K562 (cell line): ENCODE results near the gene ACBD6. TPM values are rescaled to one million over a fixed set of nuclear protein-coding genes. Genes with fewer than 3 reads are reported as not detected.

ENCODE experiments used
- ATAC-seq: fragments of 200-7000 bp; cut with Tn5 transposase; 3 replicates; pipeline ENCODE4 v1.9.1; 2020; ENCODE audit warnings: moderate library complexity
- BruUV-seq: library from RNA; stranded (reverse); fragments of 400-500 nt; replicated peaks from 2 replicates; lab custom pipeline; 2021; lab: Mats Ljungman, UMichigan
- CTCF ChIA-PET: fragments of 300-600 bp; formaldehyde crosslinking; extraction: SDS; loops from one replicate; lab custom pipeline; 2021; ENCODE audit warnings: low intra/inter-chr PET ratio; lab: Yijun Ruan, JAX
- POLR2A ChIA-PET: fragments of 300-600, 350-650 bp; sonication (Branson Sonifier 250); formaldehyde crosslinking; extraction: SDS; loops from one replicate; lab custom pipeline; 2021; ENCODE audit warnings: antibody characterized with exemption, inconsistent platforms; lab: Yijun Ruan, JAX
- DNase-seq, 4 experiments: peaks; one replicate each; pipeline versions ENCODE4 v3.0.0 to v3.0.0-alpha.2; 2011 to 2018; ENCODE audit warnings: low spot score in 3 of 4, mixed read lengths in 3 of 4; ENCODE audit errors: extremely low read depth in 1 of 4
- FAIRE-seq: peaks from 2 replicates; lab custom pipeline; 2011; peaks lifted over from hg19 to GRCh38; lab: Jason Lieb, UNC
- H2AFZ ChIP-seq: 2 replicates; pipeline ENCODE4 v1.6.0; 2011; ENCODE audit warnings: low read depth, low read length, control low read depth, inconsistent platforms
- H3K27ac ChIP-seq: fragments of 200-600 bp; 3 replicates; pipeline ENCODE4 v1.8.0; 2011; ENCODE audit warnings: low read depth, mild to moderate bottlenecking, control low read depth, inconsistent platforms, low read length, moderate library complexity, mixed read lengths; ENCODE audit errors: extremely low read depth
- H3K27me3 ChIP-seq, 2 experiments: fragments of 300-600 bp in 1 of 2; 2 replicates in 1 of 2; 3 replicates in 1 of 2; pipeline versions ENCODE4 v1.6.0 to v1.8.0; 2011; ENCODE audit warnings: inconsistent platforms in 2 of 2, low read length in 2 of 2, mild to moderate bottlenecking in 1 of 2, mixed read lengths in 1 of 2, moderate library complexity in 1 of 2; ENCODE audit not compliant: control insufficient read depth in 2 of 2, insufficient read depth in 2 of 2
- H3K36me3 ChIP-seq: fragments of 300-600 bp; 3 replicates; pipeline ENCODE4 v1.8.0; 2011; ENCODE audit warnings: mild to moderate bottlenecking, low read length, inconsistent platforms; ENCODE audit not compliant: control insufficient read depth, insufficient read depth
- H3K4me1 ChIP-seq, 2 experiments: fragments of 200-600 bp in 1 of 2; replicated peaks in 1 of 2; 2 replicates in 1 of 2; 3 replicates in 1 of 2; pipeline versions ENCODE4 v1.5.1 to v1.8.0; 2011; ENCODE audit warnings: inconsistent platforms in 2 of 2, low read length in 2 of 2, mild to moderate bottlenecking in 1 of 2, mixed read lengths in 1 of 2, moderate library complexity in 1 of 2; ENCODE audit not compliant: control insufficient read depth in 2 of 2, insufficient read depth in 2 of 2
- H3K4me2 ChIP-seq: 2 replicates; pipeline ENCODE4 v1.6.1; 2011; ENCODE audit warnings: low read length, control low read depth, inconsistent platforms, mixed read lengths; ENCODE audit not compliant: insufficient read depth
- H3K4me3 ChIP-seq: fragments of 200-600 bp; sonication (generic), shearing (Covaris generic); 2 replicates; pipeline ENCODE4 v1.5.1; 2016; ENCODE audit warnings: control low read depth, inconsistent platforms
- H3K79me2 ChIP-seq: fragments of 200-600 bp; 3 replicates; pipeline ENCODE4 v1.8.0; 2011; ENCODE audit warnings: low read length, inconsistent platforms; ENCODE audit not compliant: control insufficient read depth, insufficient read depth
- H3K9ac ChIP-seq, 2 experiments: 2 replicates each; pipeline versions ENCODE4 v1.6.0 to v1.6.1; 2011; ENCODE audit warnings: low read depth in 2 of 2, low read length in 2 of 2, control low read depth in 1 of 2, inconsistent platforms in 1 of 2, mild to moderate bottlenecking in 1 of 2, mixed read lengths in 1 of 2; ENCODE audit not compliant: insufficient read depth in 1 of 2
- H3K9me1 ChIP-seq: one replicate; pipeline ENCODE4 v1.6.0; 2011; ENCODE audit warnings: inconsistent platforms, mild to moderate bottlenecking, low read length, moderate library complexity; ENCODE audit not compliant: control insufficient read depth, insufficient read depth
- H3K9me3 ChIP-seq: replicated peaks from 2 replicates; pipeline ENCODE4 v1.5.1; 2011; ENCODE audit warnings: low read depth, low read length, inconsistent platforms; ENCODE audit not compliant: control insufficient read depth, insufficient read depth
- H4K20me1 ChIP-seq: replicated peaks from 2 replicates; pipeline ENCODE4 v1.6.1; 2011; ENCODE audit warnings: low read length, inconsistent platforms, mixed read lengths; ENCODE audit not compliant: control insufficient read depth, insufficient read depth
- KHSRP ChIP-seq: fragments of 450-650 bp; IDR thresholded peaks from 2 replicates; pipeline ENCODE4 v1.6.1; 2017
- KLF16 ChIP-seq: IDR thresholded peaks from 2 replicates; pipeline ENCODE4 v1.6.1; 2016; ENCODE audit warnings: antibody characterized with exemption
- NEUROD1 ChIP-seq: fragments of 150-350 bp; IDR thresholded peaks from 2 replicates; pipeline ENCODE4 v1.6.1; 2014; ENCODE audit warnings: borderline replicate concordance, low read length, low read depth; ENCODE audit not compliant: partially characterized antibody
- RBBP5 ChIP-seq: fragments of 200-600 bp; sonication (generic); IDR thresholded peaks from 2 replicates; pipeline ENCODE4 v1.6.1; 2012; ENCODE audit warnings: borderline replicate concordance, mild to moderate bottlenecking, low read length, control low read depth, inconsistent platforms; ENCODE audit not compliant: insufficient read depth, poor library complexity, severe bottlenecking
- SMAD2 ChIP-seq: fragments of 150-350 bp; IDR thresholded peaks from 2 replicates; pipeline ENCODE4 v1.6.1; 2014; ENCODE audit warnings: low read depth, mild to moderate bottlenecking, low read length
- XRCC5 ChIP-seq: fragments of 200-400 bp; formaldehyde crosslinking; IDR thresholded peaks from 2 replicates; pipeline ENCODE4 v1.6.1; 2017; ENCODE audit warnings: low read depth, mild to moderate bottlenecking, low read length
- ZNF785 ChIP-seq: fragments of 250-450 bp; sonication (Bioruptor Pico); IDR thresholded peaks from 2 replicates; pipeline ENCODE4 v1.4.0; 2020; ENCODE audit warnings: mild to moderate bottlenecking
- WGBS: fragments of 100-300 bp; shearing (Covaris generic); methylation state at CpG from one replicate; pipeline ENCODE4 v1.1.6; 2016; ENCODE audit warnings: low coverage, mixed read lengths; ENCODE audit not compliant: insufficient coverage; ENCODE audit errors: missing lambda C conversion rate; 5-methylcytosine and 5-hydroxymethylcytosine counted together
- in situ Hi-C: fragments of 300-500 bp; cut with MboI; formaldehyde crosslinking; loops from 4 replicates; pipeline ENCODE4 v1.15.0; 2018; ENCODE audit warnings: inconsistent platforms, mixed read lengths
- intact Hi-C: fragments of 100-400 bp; cut with micrococcal nuclease; formaldehyde crosslinking; loops from 2 replicates; pipeline ENCODE4 v1.14.2; 2022
- polyA plus RNA-seq, 8 experiments: library from polyadenylated mRNA; depleted of rRNA in 4 of 8; stranded (reverse) in 5 of 8; unstranded in 3 of 8; fragments of >200 nt; fragmentation: Nextera tagmentation in 2 of 8; fragmentation: Illumina TruSeq in 1 of 8; extraction: Ambion mirVana in 2 of 8; extraction: Trizol in 1 of 8; gene quantifications; 2 replicates each; pipeline versions ENCODE4 v1.2.1 to v1.2.3, GENCODE V29; 2011 to 2014; ENCODE audit warnings: inconsistent platforms in 1 of 8, missing spikeins in 1 of 8
- total RNA-seq, 7 experiments: library from RNA; depleted of rRNA in 6 of 7; stranded (reverse); fragments of >200 nt in 6 of 7; fragmentation: Illumina TruSeq in 2 of 7; extraction: Trizol in 2 of 7; gene quantifications; 2 replicates each; pipeline versions ENCODE4 v1.2.1 to v1.2.3, GENCODE V29; 2011 to 2021; ENCODE audit warnings: low replicate concordance in 1 of 7
- TF ChIP-seq, protein P1 (sequence below): sonication (generic); formaldehyde crosslinking; IDR thresholded peaks from 2 replicates; pipeline ENCODE4 v1.8.0; 2022; ENCODE audit warnings: mild to moderate bottlenecking, missing genetic modification reagents

Gene ACBD6
- total and polyA plus RNA-seq, 9 of the 15 experiments (the other 6 are each of a cell fraction or from before 2014, with no cell fraction given) = 16.9 to 107 (median 77.7) TPM

DNA sequence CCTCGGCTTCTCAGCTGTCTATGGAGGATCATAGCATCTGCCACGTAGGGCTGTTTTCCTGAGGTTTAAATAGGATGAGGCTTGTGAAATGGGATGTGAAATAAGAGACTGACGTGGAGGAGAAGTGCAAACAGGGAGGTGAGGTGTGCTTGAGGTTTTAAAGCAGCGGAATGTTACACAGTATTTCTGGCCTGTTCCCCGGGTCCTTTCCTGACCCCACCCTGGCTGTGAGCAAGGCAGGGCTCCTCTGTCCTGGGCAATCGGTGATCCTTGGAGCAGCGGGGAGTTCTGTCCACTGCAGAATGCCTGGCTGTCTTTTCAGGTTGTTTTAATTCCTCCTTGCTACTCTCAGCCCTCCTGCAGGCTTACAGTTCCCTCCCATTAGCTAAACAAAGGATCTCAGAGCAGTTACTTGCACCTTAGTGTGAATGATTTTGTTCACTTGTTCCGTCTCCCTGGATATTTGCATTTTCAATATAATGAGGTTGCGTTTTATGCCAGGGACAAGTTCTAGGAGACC is 233.8 kb downstream of the ACBD6 start:
- H3K36me3 ChIP-seq = no peaks in the 10 kb centered on the region; the same call in 2 of the 3 replicates
- FAIRE-seq = no peak
- 78% methylated on average over 9 of the region's 9 CpGs for WGBS

More for the DNA sequence above, 233.8 kb downstream of the ACBD6 start:
- TF ChIP-seq ZNF785 (CRISPR knock-in tag) (no peak), XRCC5 (no peak), RBBP5 (no peak), KHSRP (no peak), NEUROD1 (no peak), SMAD2 (no peak), KLF16 (no peak)
- TF ChIP-seq, protein P1, sequence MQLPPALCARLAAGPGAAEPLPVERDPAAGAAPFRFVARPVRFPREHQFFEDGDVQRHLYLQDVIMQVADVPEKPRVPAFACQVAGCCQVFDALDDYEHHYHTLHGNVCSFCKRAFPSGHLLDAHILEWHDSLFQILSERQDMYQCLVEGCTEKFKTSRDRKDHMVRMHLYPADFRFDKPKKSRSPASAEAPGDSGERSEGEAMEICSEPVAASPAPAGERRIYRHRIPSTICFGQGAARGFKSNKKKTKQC (CRISPR knock-in tag) = no peak
- in situ Hi-C loops (loop anchor here (25.0 kb wide), 1 partner anchor 894 kb away; no protein-coding TSS in a partner anchor), intact Hi-C loops (no loop called here)
- CTCF ChIA-PET = no interaction called here
- Histone ChIP-seq H3K9ac (0 out of 4 replicates have a peak overlapping the region, but pooled peaks of 1 of the 2 experiments have one; percentile 8), H3K4me3 (no peak overlapping the region), H3K27me3 (peaks cover 8 to 26% of the 10 kb centered on the region in 2 experiments; a peak in 4 of 5 replicates), H3K4me1 (peaks cover 16 to 21% of the 10 kb centered on the region in 2 experiments), H3K9me1 (peaks cover 13% of the 10 kb centered on the region), H3K4me2 (no peak overlapping the region), H2AFZ (no peak overlapping the region), H4K20me1 (no peaks in the 10 kb centered on the region; the same call in 1 of the 2 replicates), H3K79me2 (no peaks in the 10 kb centered on the region), H3K9me3 (no peaks in the 10 kb centered on the region), H3K27ac (no peak overlapping the region)
- POLR2A ChIA-PET = interaction anchor here (0.6 kb wide), 1 partner anchor 1752 kb away, joined by 3 read pairs; no protein-coding TSS in a partner anchor
- BruUV-seq = no TSS peak
- DNase-seq (no peak), ATAC-seq (no peak)
